Cardiac septum (tissue), 1 donor: ENCODE measurements around the gene KDM2B. TPM values are rescaled to one million over a fixed set of nuclear protein-coding genes. Genes with fewer than 3 reads are reported as not detected.

Experiments
- DNase-seq: peaks from one replicate; pipeline ENCODE4 v3.0.0-alpha.2; 2020; ENCODE audit warnings: low spot score
- intact Hi-C: fragments of 100-400 bp; cut with DNase I; formaldehyde crosslinking; loops from one replicate; pipeline ENCODE4 v1.14.0; 2022
- total RNA-seq: library from RNA; stranded (reverse); fragmentation: NEBNext Ultra II Directional; extraction: Animal tissue kit (Norgen Biotek cat#: 25700); gene quantifications from one replicate; pipeline ENCODE4 v1.2.1, GENCODE V29; 2021
- donor health status: DM: no; HTN: no; CAD: no.

Gene KDM2B
- total RNA-seq, 1 donor from 2014 or later: 10.1 TPM

DNA sequence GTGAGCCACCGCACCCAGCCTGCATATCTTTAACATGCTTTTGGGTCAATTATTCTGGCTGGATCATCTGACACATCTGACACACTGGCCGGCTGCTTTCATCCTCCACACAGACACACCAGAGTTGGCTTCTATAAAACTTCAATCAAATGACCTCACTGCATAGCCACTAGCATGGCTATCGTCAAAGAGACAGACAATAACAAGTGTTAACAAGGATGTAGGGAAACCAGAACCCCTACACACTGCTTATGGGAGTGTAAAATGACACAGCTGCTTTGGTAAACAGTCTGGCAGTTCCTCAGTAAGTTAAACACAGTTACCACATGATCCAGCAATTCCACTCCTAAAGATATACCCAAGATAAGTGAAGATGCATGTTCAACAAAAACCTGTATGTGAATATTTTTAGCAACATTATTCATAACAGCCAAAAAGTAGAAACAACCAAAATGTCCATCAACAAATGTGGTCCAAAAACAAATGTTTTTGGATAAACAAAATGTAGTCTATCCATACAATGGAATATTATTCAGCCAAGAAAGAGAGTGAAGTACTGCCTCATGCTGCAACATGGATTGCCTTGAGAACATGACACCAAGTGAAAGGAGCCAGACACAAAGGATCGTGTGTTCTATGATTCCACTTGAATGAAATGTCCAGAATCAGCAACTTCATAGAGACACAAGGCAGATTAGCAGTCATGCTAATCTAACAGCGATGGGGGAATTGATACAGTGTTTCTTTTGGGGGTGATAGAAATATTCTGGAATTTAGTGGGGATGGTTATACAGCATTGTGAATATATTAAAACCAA lies 10.1 kb downstream of the KDM2B start:
- DNase-seq: no peak
- intact Hi-C loops: no loop called here

DNA sequence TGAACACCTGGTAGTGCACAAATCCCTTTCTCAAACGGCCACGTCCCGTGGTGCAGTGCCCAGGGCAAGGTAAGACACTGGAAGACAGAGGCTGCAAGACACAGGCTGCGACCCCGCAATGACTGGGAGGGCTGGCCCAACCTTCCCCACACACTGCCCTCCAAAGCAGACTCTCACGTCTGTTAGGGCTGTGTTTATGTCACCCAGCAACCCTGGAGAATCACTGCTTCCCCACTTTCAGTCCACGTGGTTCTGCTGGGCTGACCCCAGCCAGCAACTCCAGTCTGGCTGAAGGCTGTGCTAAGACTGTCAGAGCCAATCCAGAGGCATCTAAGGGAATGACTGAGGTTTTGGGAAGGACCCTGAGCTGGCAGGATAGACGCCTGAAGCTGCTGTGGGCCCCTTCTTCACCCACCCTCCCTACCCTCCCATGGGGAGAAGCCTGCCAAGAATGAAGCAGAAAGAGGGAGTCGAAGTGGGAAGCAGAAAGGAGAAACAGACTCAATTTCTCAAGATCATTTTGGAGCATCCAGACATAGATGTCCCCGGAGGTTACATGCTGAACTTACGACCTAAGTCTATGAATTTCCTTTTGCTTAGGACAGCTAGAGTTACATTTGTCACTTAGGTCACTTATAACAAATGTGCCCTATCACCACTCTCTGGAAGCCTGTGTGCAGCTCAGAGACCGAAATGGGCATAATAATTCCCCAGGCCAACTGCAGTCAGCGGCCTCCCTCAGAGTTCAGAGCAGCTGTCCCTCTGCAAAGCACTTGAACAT lies 11.7 kb downstream of the KDM2B start:
- intact Hi-C loops: no loop called here

DNA sequence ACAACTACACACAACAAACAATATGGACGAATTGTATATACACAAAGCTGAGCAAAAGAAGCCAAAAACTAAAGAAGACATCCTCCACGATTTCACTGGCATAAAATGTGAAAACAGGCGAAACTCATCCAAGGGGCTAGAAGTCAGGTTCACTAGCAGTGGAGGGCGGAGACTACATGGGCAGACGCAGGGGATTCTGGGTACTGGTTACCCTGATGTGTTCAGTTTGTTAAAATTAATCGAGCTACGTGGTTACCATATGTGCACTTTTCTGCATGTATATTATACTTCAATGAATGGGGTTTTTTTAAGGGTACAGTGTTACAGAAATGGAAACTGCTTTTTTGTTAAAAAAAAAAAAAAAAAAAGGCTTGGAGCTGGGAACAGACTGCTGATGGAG lies 12.3 kb downstream of the KDM2B start:
- no peak for DNase-seq
- intact Hi-C loops: no loop called here

More for the DNA sequence above, 11.7 kb downstream of the KDM2B start:
- DNase-seq: no peak

DNA sequence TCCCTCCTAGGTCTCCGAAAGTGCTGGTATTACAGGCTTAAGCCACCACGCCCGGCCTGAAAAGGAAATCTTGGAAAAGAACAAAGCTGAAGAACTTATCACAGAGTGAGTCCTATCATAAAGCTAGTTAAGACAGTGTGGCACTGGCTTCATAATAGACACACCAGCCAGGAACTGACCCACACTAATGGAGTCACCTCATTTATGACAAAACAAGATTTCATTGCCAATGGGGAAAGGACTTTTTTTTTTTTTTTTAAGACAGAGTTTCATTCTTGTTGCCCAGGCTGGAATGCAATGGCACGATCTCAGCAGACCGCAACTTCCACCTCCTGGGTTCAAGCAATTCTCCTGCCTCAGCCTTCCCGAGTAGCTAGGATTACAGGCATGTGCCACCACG lies 15.7 kb downstream of the KDM2B start:
- intact Hi-C loops: no loop called here
- no peak for DNase-seq

DNA sequence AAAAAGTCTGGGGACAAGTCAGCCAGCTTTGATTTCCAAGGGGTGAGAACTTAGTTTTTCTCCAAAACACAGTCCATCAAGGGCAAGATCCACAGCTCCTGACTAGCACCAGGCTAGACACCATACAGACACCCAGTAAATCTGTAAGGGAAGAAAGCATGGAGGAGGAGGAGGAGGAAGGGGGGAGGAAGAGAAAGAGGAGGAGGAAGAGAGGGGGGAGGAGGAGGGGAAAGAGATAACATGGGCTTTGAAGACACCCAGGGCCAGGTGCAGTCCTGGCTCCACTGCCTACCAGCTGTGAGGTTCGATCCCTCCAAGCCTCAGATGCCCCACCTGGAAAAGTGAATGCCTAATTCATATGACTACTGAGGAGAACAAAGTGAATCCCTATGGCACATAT lies 18.3 kb downstream of the KDM2B start:
- no peak for DNase-seq
- intact Hi-C loops: no loop called here

DNA sequence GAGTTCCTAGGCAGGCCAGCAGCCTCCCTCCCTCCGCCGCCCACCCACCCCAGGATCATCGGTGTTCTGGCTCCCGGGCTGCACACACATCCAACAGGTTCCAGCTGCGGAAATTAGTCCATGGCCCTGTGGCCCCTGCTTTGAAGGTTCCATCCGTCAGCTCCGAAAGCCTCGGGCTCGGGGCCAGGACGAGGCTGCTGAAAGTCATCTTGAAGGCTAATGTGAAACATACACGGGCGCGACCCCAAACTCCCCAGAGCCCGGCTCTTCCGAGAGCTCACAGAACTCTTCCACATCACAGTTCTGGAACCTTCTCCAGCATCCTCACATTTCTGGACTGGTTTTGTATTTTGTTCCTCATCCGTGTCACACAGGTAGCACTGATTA lies 19.8 kb downstream of the KDM2B start:
- intact Hi-C loops: no loop called here
- no peak for DNase-seq

DNA sequence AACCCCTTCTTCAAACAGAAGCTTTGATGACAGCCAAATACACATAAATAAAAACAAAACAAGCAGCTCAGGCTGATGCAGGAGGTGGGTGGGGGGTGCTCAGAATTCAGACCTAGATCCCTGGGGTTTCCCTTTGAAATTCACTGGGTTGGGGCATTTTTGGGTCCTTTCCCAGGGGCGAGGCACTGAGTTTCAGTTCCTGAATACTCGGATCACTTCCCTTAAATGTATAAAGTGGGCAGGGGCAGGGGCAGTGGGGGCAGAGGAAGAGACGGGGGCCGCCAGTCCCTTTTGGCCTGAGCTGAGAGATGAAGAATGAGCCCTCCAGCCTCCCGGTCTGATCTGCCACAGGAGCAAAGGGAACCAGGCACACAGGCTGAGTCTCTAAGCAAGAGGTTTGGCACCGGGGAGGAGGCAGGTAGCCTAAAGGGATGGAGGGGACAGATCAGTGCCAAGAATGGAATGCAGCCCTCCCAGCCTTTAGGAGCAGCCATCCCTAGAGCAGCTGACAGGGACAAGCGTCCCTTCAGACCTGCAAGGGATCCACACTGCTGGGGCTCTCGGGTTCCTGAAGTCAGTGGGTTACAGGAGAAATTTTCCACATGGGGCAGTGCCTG lies 20.3 kb downstream of the KDM2B start:
- intact Hi-C loops: no loop called here
- no peak for DNase-seq

DNA sequence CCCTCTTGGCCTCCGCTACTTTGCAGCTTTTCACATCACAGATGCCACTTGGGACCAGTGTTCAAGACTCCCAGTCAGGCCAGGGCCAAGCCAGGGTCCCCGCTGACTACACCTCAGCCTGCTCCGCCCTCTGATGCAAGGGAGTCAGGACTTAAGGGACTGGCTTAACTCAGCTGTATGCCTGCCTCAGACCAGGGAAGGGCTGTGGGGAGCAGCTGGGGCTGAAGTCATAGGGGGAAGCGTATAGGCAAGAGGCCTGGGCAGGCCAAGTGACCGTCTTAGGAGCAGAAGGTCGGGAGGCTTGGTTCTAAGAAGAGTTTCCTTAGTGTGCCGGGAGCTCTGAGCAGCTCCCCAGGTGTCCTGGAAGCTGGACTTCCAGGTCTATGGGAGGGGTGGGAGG lies 21.9 kb downstream of the KDM2B start:
- DNase-seq: no peak
- intact Hi-C loops: no loop called here

DNA sequence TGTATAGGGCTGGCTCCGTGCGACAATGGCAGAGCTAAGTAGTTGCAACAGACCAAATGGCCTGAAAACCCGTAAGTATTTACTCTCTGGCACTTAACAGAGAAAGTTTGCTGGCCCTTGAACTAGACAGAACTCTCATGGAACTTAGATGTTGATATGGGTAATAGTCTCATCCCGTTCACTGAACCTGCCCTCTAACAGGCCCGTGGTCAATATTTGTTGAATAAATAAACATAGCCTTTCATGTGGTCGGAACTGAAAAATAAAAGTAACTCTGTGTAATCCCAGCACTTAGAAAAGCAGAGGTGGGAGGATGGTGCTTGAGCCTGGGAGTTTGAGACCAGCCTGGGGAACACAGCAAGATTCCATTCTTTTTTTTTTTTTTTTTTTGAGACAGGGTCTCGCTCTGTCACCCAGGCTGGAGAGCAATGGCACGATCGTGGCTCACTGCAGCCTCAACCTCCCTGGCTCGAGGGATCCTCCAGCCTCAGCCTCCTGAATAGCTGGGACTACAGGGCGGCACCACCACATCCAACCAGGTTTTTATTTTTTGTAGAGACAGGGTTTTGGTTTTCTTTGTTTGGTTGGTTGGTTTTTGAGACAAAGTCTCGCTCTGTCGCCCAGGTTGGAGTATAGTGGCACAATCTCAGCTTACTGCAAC lies 29.7 kb downstream of the KDM2B start:
- DNase-seq: no peak
- intact Hi-C loops: loop anchor here (5.0 kb wide), 2 partner anchors 76 to 116 kb away; partner anchors contain the start of genes MORN3 and ORAI1

DNA sequence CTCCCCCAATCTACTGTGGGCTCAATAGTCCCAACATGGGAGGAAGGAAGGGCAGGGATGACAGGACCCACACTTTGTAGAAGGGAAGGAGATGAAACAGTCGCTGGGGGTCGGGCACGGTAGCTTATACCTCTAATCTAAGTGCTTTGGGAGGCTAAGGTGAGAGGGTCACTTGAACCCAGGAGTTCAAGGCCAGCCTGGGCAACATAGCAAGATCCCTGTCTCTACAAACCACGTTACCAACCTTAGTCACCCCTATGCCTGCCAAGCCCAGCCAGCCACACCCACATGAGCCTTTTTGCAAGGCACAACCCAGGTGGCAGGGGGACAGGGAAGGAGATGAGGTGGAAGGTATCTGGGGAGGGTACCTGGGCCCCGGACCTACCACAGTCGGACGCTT lies 31.7 kb downstream of the KDM2B start:
- DNase-seq: no peak
- intact Hi-C loops: no loop called here

DNA sequence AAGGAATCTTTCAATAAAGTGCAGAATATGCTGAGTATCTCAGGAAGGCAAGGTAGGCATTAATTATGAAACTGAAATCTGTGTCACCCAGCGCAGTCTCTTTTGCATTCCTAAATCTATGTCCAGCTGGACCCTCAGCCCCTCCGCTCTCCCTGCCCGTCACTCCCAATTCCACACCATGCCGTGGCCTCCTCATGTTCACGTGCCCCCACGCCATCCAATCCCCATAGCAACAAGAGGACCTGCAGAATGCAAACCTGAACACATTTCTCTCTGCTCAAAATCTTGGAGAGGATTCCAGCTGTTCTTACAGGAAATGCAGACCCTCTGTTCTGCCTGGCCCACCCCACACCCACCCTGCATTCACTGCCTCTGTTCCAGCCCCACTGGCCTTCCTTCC lies 35.3 kb downstream of the KDM2B start:
- intact Hi-C loops: no loop called here
- no peak for DNase-seq

DNA sequence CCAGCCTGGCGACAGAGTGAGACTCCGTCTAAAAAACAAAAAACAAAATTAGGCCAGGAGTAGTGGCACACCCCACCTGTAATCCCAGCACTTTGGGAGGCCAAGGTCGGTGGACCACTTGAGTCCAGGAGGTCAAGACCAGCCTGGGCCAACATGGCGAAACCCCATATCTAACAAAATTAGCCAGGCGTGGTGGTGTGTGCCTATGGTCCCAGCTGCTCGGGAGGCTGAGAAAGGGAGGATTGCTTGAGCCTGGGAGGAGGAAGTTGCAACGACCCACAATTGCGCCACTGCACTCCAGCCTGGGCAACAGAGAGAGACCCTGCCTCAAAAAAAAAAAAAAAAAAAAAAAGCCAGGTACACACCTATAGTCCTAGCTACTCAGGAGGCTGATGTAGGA lies 37.0 kb downstream of the KDM2B start:
- DNase-seq: no peak

DNA sequence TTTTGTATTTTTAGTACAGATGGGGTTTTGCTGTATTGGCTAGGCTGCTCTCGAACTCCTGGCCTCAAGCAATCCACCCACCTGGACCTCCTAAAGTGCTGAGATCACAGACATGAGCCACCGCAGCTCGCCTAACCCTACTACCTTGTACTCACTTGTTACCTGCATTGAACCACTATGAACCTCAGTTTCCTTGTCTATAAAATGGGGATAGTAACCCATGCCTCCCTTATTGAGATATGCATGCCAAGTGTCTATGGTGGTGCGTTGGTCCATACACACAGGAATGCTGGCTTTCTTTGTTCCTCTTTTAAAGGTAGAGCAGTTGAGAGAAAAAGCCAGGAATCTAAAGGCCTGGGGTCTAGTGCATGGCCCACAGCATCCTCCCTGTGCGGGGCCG lies 40.9 kb downstream of the KDM2B start:
- intact Hi-C loops: loop anchor here (5.0 kb wide), 3 partner anchors 37 to 147 kb away; no protein-coding TSS in a partner anchor

More for the DNA sequence above, 37.0 kb downstream of the KDM2B start:
- intact Hi-C loops: no loop called here

DNA sequence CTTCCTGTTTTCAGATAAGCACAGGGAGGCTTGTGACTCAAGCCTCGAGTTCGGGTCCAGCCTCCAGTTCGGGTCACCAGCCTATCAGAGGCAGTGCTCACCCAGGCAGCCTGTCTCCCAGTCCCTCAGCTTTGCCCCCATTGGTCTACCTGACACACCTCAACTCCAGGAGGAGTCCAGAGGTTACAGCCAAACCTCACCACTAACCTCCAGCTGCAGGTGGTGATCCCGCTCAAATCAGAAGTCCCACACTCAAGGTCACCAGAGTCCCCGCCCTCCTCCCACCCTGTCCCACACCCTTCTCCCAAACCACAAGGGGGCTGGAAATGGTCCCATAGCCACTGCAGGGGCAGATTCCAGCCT lies 42.1 kb downstream of the KDM2B start:
- DNase-seq: no peak
- intact Hi-C loops: loop anchor here (5.0 kb wide), 3 partner anchors 36 to 149 kb away; no protein-coding TSS in a partner anchor

More for the DNA sequence above, 40.9 kb downstream of the KDM2B start:
- no peak for DNase-seq

DNA sequence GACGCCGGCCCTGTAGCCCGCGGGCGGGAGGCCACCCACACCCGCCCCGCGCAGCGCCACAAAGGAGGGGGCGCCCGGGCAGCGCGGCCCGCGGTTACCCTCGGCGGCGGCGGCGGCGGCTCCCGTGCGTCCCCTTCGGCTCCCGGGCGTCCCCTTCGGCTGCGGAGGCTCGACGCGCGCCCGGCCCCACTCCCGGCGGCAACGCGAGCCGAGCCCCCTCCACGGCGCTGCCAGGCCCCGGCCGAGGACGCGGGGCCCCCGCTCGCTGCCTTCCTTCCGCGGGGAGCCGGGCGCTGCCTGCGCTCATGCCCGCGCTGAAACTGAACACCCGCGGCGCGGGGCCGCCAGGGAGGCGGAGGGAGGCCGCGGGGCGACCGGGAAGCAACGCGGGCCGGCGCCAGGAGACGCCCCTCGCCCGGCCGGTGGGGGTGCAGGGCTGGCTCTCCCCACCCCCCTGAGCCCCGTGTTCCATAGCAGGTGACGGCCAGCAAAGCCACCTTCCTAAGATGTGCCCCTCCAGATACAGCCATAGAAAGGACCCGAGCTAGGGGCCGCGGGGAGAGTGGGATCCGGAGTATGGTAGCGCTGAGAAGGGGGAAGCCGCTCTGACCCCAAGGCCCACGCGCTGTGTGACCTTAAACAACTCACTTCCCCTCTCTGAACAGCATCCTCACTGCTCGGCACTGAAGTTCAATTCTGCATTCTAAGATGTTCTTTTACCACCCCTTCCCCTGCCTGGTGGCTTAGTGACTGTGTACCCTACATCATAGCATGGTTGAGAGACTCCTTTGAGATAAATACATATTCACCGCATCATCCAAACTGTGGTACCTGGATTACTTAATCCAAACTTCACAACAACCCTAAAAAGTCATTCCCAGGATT lies 42.8 kb downstream of the KDM2B start:
- intact Hi-C loops: loop anchor here (2.0 to 5.0 kb wide), 4 partner anchors 36 to 149 kb away; partner anchors contain the start of gene ORAI1
- no peak for DNase-seq

DNA sequence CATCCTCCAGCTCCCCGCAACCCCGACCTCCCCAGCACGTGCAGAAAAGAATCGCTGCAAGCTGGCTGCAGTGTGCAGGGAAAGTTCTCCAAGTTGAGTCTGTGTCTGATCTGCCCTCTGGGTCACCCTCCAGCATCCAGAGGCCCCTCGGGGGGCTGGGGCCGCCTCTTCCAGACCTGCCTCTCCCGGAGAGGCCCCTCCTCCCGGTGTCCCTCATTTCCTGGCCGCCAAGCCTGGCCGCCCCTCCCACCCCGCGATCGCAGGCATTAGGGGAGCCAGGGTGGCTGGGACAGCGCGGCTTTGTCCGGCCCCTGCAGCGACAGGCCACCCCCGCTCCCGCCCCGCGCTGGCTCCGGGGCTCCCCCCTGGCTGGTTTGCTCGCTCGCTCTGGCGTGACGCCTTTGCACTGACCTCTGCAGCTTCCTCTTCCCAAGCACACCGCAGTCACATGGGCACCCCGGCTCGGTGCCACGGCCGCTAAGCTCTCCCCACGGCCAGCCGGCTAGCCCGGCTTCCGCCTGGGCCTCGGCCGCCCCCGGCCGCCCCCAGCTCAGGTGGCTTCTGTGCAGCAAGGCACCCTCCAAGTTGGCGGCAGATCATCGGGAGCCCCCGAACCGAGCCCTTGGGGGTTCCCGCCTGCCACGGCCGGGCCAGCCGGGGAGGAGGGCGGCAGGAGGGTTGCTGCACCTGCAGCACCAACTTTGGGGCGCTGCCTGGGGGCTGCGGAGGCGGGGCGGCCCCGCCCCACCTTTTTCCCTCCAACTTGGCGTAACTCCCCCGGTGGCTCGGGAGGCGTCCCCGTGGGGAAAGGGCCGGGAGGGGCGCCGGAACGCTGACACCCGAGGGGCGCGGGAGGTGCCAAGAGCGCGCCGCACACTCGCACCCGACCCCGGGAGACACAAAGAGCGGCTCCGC lies 43.7 kb downstream of the KDM2B start:
- peak; percentile 97 for DNase-seq
- intact Hi-C loops: loop anchor here (2.0 to 5.0 kb wide), 4 partner anchors 35 to 150 kb away; partner anchors contain the start of gene ORAI1

DNA sequence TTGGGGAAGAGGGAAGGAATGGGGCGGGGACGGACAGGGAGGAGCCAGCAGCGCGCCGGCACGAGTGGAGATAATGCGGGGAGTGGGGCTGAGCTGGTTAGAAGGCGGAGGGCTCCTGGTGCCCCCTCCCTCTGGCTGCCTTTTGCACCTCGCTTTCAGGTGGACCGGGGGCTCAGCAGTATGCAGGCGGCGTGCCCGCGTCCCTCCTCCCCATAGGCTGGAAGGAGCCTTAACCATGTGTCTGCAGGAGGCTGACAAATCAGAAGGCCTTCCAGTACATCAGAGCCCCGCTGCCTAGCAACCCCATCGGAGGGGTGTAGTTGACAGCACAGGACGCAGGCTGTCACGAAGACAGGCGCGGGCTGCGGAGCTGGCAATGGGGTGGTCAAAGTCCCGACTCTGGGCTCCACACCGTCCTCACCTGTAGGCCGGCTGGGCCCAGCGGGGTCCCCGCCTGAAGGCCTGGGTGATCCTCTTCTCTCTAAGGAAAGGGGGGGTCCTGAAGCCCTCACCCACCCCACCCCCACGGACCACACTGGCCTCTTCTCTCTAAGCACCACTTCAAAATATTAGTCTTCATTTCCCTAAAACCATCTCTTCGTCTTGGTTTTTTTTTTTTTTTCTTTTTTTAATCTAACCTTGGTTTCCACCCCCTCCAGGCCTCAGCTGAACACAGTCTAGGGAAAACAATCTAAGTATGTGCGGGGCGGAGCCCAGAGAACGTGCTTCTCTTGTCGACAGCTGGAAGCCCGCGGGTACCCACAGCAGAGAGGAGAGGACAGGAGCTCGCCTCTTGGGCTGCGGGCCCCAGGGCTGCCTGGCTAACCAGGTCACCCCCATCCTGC lies 44.5 kb downstream of the KDM2B start:
- intact Hi-C loops: loop anchor here (2.0 to 5.0 kb wide), 4 partner anchors 34 to 151 kb away; partner anchors contain the start of gene ORAI1
- DNase-seq: peak; percentile 93
